IPS-20b (cell line): ENCODE measurements around the gene CALML3.

Experiments
- H3K27ac ChIP-seq: one replicate; pipeline ENCODE4 v1.5.1; 2013; ENCODE audit warnings: low read length
- H3K27me3 ChIP-seq: 2 replicates; pipeline ENCODE4 v1.6.1; 2013; ENCODE audit warnings: mild to moderate bottlenecking, low read length, inconsistent platforms; ENCODE audit not compliant: insufficient read depth
- H3K36me3 ChIP-seq: 2 replicates; pipeline ENCODE4 v1.6.1; 2013; ENCODE audit warnings: low read depth, mild to moderate bottlenecking, inconsistent platforms, low read length, moderate library complexity; ENCODE audit not compliant: insufficient read depth
- H3K4me1 ChIP-seq: 2 replicates; pipeline ENCODE4 v1.6.1; 2013; ENCODE audit warnings: mild to moderate bottlenecking, control low read depth, inconsistent platforms, low read length, moderate library complexity; ENCODE audit not compliant: insufficient read depth
- H3K4me3 ChIP-seq: 2 replicates; pipeline ENCODE4 v1.5.1; 2013; ENCODE audit warnings: mild to moderate bottlenecking, low read length, inconsistent platforms
- H3K9ac ChIP-seq: 2 replicates; pipeline ENCODE4 v1.6.1; 2013; ENCODE audit warnings: low read depth, mild to moderate bottlenecking, inconsistent platforms, low read length, moderate library complexity
- H3K9me3 ChIP-seq: 2 replicates; pipeline ENCODE4 v1.6.1; 2013; ENCODE audit warnings: mild to moderate bottlenecking, low read depth, low read length, inconsistent platforms; ENCODE audit not compliant: insufficient read depth

Gene CALML3

GRCh38 chr10:5494611-5495010 lies 30.1 kb upstream of the CALML3 start:
- H3K9me3 ChIP-seq: peaks cover 10% of the 10 kb centered on the region
- H3K4me3 ChIP-seq: no peak overlapping the region
- H3K27ac ChIP-seq: no peak overlapping the region
- no peaks in the 10 kb centered on the region for H3K36me3 ChIP-seq
- H3K27me3 ChIP-seq: no peaks in the 10 kb centered on the region
- no peak overlapping the region for H3K9ac ChIP-seq
- no peaks in the 10 kb centered on the region for H3K4me1 ChIP-seq

GRCh38 chr10:5496261-5497250 lies 28.2 kb upstream of the CALML3 start:
- Histone ChIP-seq H3K9me3 (peaks cover 10% of the 10 kb centered on the region), H3K27ac (no peak overlapping the region), H3K4me1 (no peaks in the 10 kb centered on the region), H3K36me3 (no peaks in the 10 kb centered on the region), H3K4me3 (no peak overlapping the region), H3K9ac (no peak overlapping the region), H3K27me3 (no peaks in the 10 kb centered on the region)

GRCh38 chr10:5497289-5497688 lies 27.5 kb upstream of the CALML3 start:
- Histone ChIP-seq H3K27ac (no peak overlapping the region), H3K9ac (no peak overlapping the region), H3K27me3 (no peaks in the 10 kb centered on the region), H3K4me1 (no peaks in the 10 kb centered on the region), H3K36me3 (no peaks in the 10 kb centered on the region), H3K9me3 (peaks cover 4% of the 10 kb centered on the region), H3K4me3 (no peak overlapping the region)

- H3K36me3 ChIP-seq: no peaks in the 10 kb centered on the region
- no peak overlapping the region for H3K9ac ChIP-seq
- H3K4me3 ChIP-seq: no peak overlapping the region
- no peaks in the 10 kb centered on the region for H3K9me3 ChIP-seq
- H3K27ac ChIP-seq: no peak overlapping the region
- no peaks in the 10 kb centered on the region for H3K4me1 ChIP-seq
- H3K27me3 ChIP-seq: no peaks in the 10 kb centered on the region
Measured at GRCh38 chr10:5497948-5498730, 26.6 kb upstream of the CALML3 start.

- H3K27me3 ChIP-seq: no peaks in the 10 kb centered on the region
- no peak overlapping the region for H3K9ac ChIP-seq
- no peak overlapping the region for H3K27ac ChIP-seq
- no peak overlapping the region for H3K4me3 ChIP-seq
- no peaks in the 10 kb centered on the region for H3K4me1 ChIP-seq
- H3K36me3 ChIP-seq: no peaks in the 10 kb centered on the region
- no peaks in the 10 kb centered on the region for H3K9me3 ChIP-seq
Measured at GRCh38 chr10:5498791-5499492, 25.8 kb upstream of the CALML3 start.

GRCh38 chr10:5499493-5500140 lies 25.1 kb upstream of the CALML3 start, which contains the start of gene CALML5:
CALML5 (minus strand) TSS chr10:5499570; CDS start chr10:5499438, 132 bp downstream.
- H3K36me3 ChIP-seq: no peaks in the 10 kb centered on the region
- no peaks in the 10 kb centered on the region for H3K9me3 ChIP-seq
- no peaks in the 10 kb centered on the region for H3K4me1 ChIP-seq
- no peak within 1 kb of the TSS for H3K27ac ChIP-seq
- no peaks in the 10 kb centered on the region for H3K27me3 ChIP-seq
- no peak within 1 kb of the TSS for H3K9ac ChIP-seq
- H3K4me3 ChIP-seq: no peak within 1 kb of the TSS

GRCh38 chr10:5500162-5500670 lies 24.5 kb upstream of the CALML3 start:
- Histone ChIP-seq H3K4me3 (no peak overlapping the region), H3K9ac (no peak overlapping the region), H3K4me1 (no peaks in the 10 kb centered on the region), H3K27me3 (no peaks in the 10 kb centered on the region), H3K27ac (no peak overlapping the region), H3K36me3 (no peaks in the 10 kb centered on the region), H3K9me3 (no peaks in the 10 kb centered on the region)

GRCh38 chr10:5500910-5501309 lies 23.9 kb upstream of the CALML3 start:
- no peaks in the 10 kb centered on the region for H3K36me3 ChIP-seq
- no peaks in the 10 kb centered on the region for H3K4me1 ChIP-seq
- H3K4me3 ChIP-seq: no peak overlapping the region
- H3K9me3 ChIP-seq: no peaks in the 10 kb centered on the region
- H3K27ac ChIP-seq: no peak overlapping the region
- no peak overlapping the region for H3K9ac ChIP-seq
- no peaks in the 10 kb centered on the region for H3K27me3 ChIP-seq

GRCh38 chr10:5502061-5502521 lies 22.7 kb upstream of the CALML3 start:
- Histone ChIP-seq H3K27ac (no peak overlapping the region), H3K9me3 (no peaks in the 10 kb centered on the region), H3K36me3 (no peaks in the 10 kb centered on the region), H3K9ac (no peak overlapping the region), H3K27me3 (no peaks in the 10 kb centered on the region), H3K4me3 (no peak overlapping the region), H3K4me1 (no peaks in the 10 kb centered on the region)

- Histone ChIP-seq H3K27me3 (no peaks in the 10 kb centered on the region), H3K4me3 (no peak overlapping the region), H3K9me3 (no peaks in the 10 kb centered on the region), H3K4me1 (no peaks in the 10 kb centered on the region), H3K36me3 (no peaks in the 10 kb centered on the region), H3K9ac (no peak overlapping the region), H3K27ac (no peak overlapping the region)
Measured at GRCh38 chr10:5502571-5503476, 21.9 kb upstream of the CALML3 start.
